Neural cell (in vitro differentiated cells): Measurements from ENCODE around the gene NHEJ1. TPM values are rescaled to one million over a fixed set of nuclear protein-coding genes. Genes with fewer than 3 reads are reported as not detected.

ENCODE experiments used
- H2AFZ ChIP-seq: fragments of 200-600, 300-800 bp; sonication (generic), shearing (Covaris generic); 2 replicates; pipeline ENCODE4 v1.6.0; 2014; ENCODE audit warnings: low read depth, mild to moderate bottlenecking, antibody characterized with exemption, low read length, moderate library complexity
- H3F3A ChIP-seq: fragments of 200-600 bp; shearing (Covaris generic); 2 replicates; pipeline ENCODE4 v1.6.1; 2016; ENCODE audit warnings: mild to moderate bottlenecking, moderate library complexity, mixed read lengths, antibody characterized with exemption, low read length; ENCODE audit not compliant: insufficient read depth, poor library complexity, severe bottlenecking
- H3K27ac ChIP-seq: fragments of 200-600, 300-800 bp; sonication (generic), shearing (Covaris generic); 2 replicates; pipeline ENCODE4 v1.5.1; 2014; ENCODE audit warnings: mild to moderate bottlenecking, low read length, moderate library complexity
- H3K27me3 ChIP-seq: fragments of 300-800, 200-600 bp; sonication (generic), shearing (Covaris generic); 2 replicates; pipeline ENCODE4 v1.6.0; 2014; ENCODE audit warnings: mild to moderate bottlenecking, low read depth, low read length, moderate library complexity; ENCODE audit not compliant: insufficient read depth
- H3K36me3 ChIP-seq: fragments of 300-800, 200-600 bp; sonication (generic), shearing (Covaris generic); 2 replicates; pipeline ENCODE4 v1.5.1; 2014; ENCODE audit warnings: mild to moderate bottlenecking, antibody characterized with exemption, low read length, moderate library complexity; ENCODE audit not compliant: insufficient read depth
- H3K4me2 ChIP-seq: fragments of 300-800, 200-600 bp; sonication (generic), shearing (Covaris generic); 2 replicates; pipeline ENCODE4 v1.6.0; 2014; ENCODE audit warnings: mild to moderate bottlenecking, low read length
- H3K4me3 ChIP-seq: fragments of 300-800, 200-600 bp; sonication (generic), shearing (Covaris generic); 2 replicates; pipeline ENCODE4 v1.5.1; 2014; ENCODE audit warnings: mild to moderate bottlenecking, low read length, moderate library complexity
- H3K79me2 ChIP-seq: fragments of 200-600 bp; shearing (Covaris generic); replicated peaks from 2 replicates; pipeline ENCODE4 v1.6.0; 2014; ENCODE audit warnings: mild to moderate bottlenecking, low read length, moderate library complexity; ENCODE audit not compliant: insufficient read depth
- H3K9ac ChIP-seq: fragments of 300-800, 200-600 bp; sonication (generic), shearing (Covaris generic); 2 replicates; pipeline ENCODE4 v1.6.1; 2016; ENCODE audit warnings: mild to moderate bottlenecking, low read length, mixed read lengths
- H3K9me2 ChIP-seq: fragments of 200-600 bp; shearing (Covaris generic); 2 replicates; pipeline ENCODE4 v1.6.1; 2016; ENCODE audit warnings: mild to moderate bottlenecking, low read length, mixed read lengths; ENCODE audit not compliant: insufficient read depth
- H3K9me3 ChIP-seq: fragments of 200-600, 300-800 bp; sonication (generic), shearing (Covaris generic); 2 replicates; pipeline ENCODE4 v1.6.1; 2016; ENCODE audit warnings: mild to moderate bottlenecking, mixed run types, low read length, moderate library complexity, mixed read lengths
- H4K20me1 ChIP-seq: fragments of 200-600 bp; shearing (Covaris generic); 2 replicates; pipeline ENCODE4 v1.6.1; 2016; ENCODE audit warnings: mild to moderate bottlenecking, mixed run types; ENCODE audit not compliant: insufficient read depth
- CTCF ChIP-seq: fragments of 450-650 bp; IDR thresholded peaks from 2 replicates; pipeline ENCODE4 v1.5.1; 2014; ENCODE audit warnings: antibody characterized with exemption, mild to moderate bottlenecking, moderate library complexity; ENCODE audit not compliant: poor library complexity, severe bottlenecking
- EP300 ChIP-seq: fragments of 450-650 bp; conservative IDR thresholded peaks from 2 replicates; pipeline ENCODE4 v1.6.1; 2014; ENCODE audit warnings: antibody characterized with exemption, mild to moderate bottlenecking, moderate library complexity; ENCODE audit not compliant: poor library complexity, severe bottlenecking
- EZH2 ChIP-seq: fragments of 200-600, 300-800 bp; shearing (Covaris generic), sonication (generic); IDR thresholded peaks from 2 replicates; pipeline ENCODE4 v1.6.1; 2014; ENCODE audit warnings: antibody characterized with exemption, low read length, borderline replicate concordance, mild to moderate bottlenecking; ENCODE audit not compliant: insufficient read depth, poor library complexity, severe bottlenecking
- MXI1 ChIP-seq: fragments of 450-650 bp; conservative IDR thresholded peaks from 2 replicates; pipeline ENCODE4 v1.6.1; 2014; ENCODE audit warnings: antibody characterized with exemption, mild to moderate bottlenecking; ENCODE audit not compliant: poor library complexity, severe bottlenecking
- POLR2AphosphoS5 ChIP-seq: IDR thresholded peaks from 2 replicates; pipeline ENCODE4 v1.6.1; 2012
- RAD21 ChIP-seq: fragments of 450-650 bp; conservative IDR thresholded peaks from 2 replicates; pipeline ENCODE4 v1.6.1; 2014; ENCODE audit warnings: antibody characterized with exemption, mild to moderate bottlenecking, moderate library complexity
- REST ChIP-seq: IDR thresholded peaks from 2 replicates; pipeline ENCODE4 v1.6.1; 2012; ENCODE audit warnings: borderline replicate concordance
- SMC3 ChIP-seq: fragments of 450-650 bp; conservative IDR thresholded peaks from 2 replicates; pipeline ENCODE4 v1.6.1; 2014; ENCODE audit warnings: antibody characterized with exemption, mild to moderate bottlenecking, moderate library complexity; ENCODE audit not compliant: poor library complexity
- TAF1 ChIP-seq: IDR thresholded peaks from 2 replicates; pipeline ENCODE4 v1.6.1; 2012; ENCODE audit warnings: low read depth
- polyA plus RNA-seq: library from polyadenylated mRNA; depleted of rRNA; stranded (reverse); fragments of >200 nt; gene quantifications from 2 replicates; pipeline ENCODE4 v1.2.3, GENCODE V29; 2014

NHEJ1 gene
- polyA plus RNA-seq, 1 donor from 2014 or later, result 12.7 TPM

GRCh38 chr2:219177552-219178376 is 17.1 kb upstream of the NHEJ1 start, which contains the start of gene RETREG2:
Gene RETREG2 (plus strand): TSS chr2:219178275. CDS start chr2:219178353, 78 bp downstream.
- Histone ChIP-seq H4K20me1 (no peaks in the 10 kb centered on the region), H3K9ac (peak within 1 kb of the TSS; percentile 90), H3K4me2 (peak within 1 kb of the TSS; percentile 100), H3K79me2 (peaks cover 18% of the 10 kb centered on the region), H3K36me3 (peaks cover 6% of the 10 kb centered on the region), H3F3A (peaks cover 3% of the 10 kb centered on the region), H3K27me3 (no peaks in the 10 kb centered on the region), H3K9me3 (no peaks in the 10 kb centered on the region), H3K27ac (peak within 1 kb of the TSS; percentile 81), H3K4me3 (peak within 1 kb of the TSS; percentile 96), H2AFZ (peak within 1 kb of the TSS; percentile 71), H3K9me2 (no peaks in the 10 kb centered on the region)
- TF ChIP-seq EP300, result peak; percentile 40
- peak; percentile 39 for TF ChIP-seq SMC3
- TF ChIP-seq REST, result no peak
- no peak for TF ChIP-seq RAD21
- peak; percentile 83 for TF ChIP-seq POLR2AphosphoS5
- TF ChIP-seq CTCF, result peak; percentile 65
- TF ChIP-seq MXI1, result no peak
- TF ChIP-seq EZH2, result no peak
- no peak for TF ChIP-seq TAF1

- peaks cover 6% of the 10 kb centered on the region for H3K36me3 ChIP-seq
- peak within 1 kb of the TSS; percentile 71 for H2AFZ ChIP-seq
- H3K9ac ChIP-seq, result peak within 1 kb of the TSS; percentile 90
- H3K9me2 ChIP-seq, result no peaks in the 10 kb centered on the region
- peak within 1 kb of the TSS; percentile 98 for H3K4me2 ChIP-seq
- no peaks in the 10 kb centered on the region for H3K9me3 ChIP-seq
- peaks cover 3% of the 10 kb centered on the region for H3F3A ChIP-seq
- H3K27me3 ChIP-seq, result no peaks in the 10 kb centered on the region
- TF ChIP-seq TAF1, result no peak
- peak; percentile 68 for TF ChIP-seq MXI1
- peak; percentile 27 for TF ChIP-seq EP300
- peak; percentile 18 for TF ChIP-seq RAD21
- peak; percentile 49 for TF ChIP-seq POLR2AphosphoS5
- H3K4me3 ChIP-seq, result peak within 1 kb of the TSS; percentile 96
- H4K20me1 ChIP-seq, result no peaks in the 10 kb centered on the region
- peaks cover 18% of the 10 kb centered on the region for H3K79me2 ChIP-seq
- peak within 1 kb of the TSS; percentile 81 for H3K27ac ChIP-seq
Measured at GRCh38 chr2:219176818-219177551, 16.4 kb upstream of the NHEJ1 start, which contains the start of gene CNPPD1. Gene CNPPD1 (minus strand): TSS chr2:219176925. CDS start chr2:219176828, 97 bp downstream.
